CD4-positive, alpha-beta T cell (primary cell): ENCODE data around the gene KRT3. TPM values are rescaled to one million over a fixed set of nuclear protein-coding genes. Genes with fewer than 3 reads are reported as not detected.

Source experiments
- ATAC-seq: fragments of 200-7000 bp; cut with Tn5 transposase; one replicate; pipeline ENCODE4 v1.10.0; 2022; ENCODE audit warnings: mild to moderate bottlenecking; ENCODE audit not compliant: poor library complexity
- CTCF ChIA-PET: fragments of 350-600 bp; sonication (Branson Sonifier 250); formaldehyde crosslinking; loops from one replicate; lab custom pipeline; 2021; ENCODE audit warnings: antibody characterized with exemption, inconsistent platforms; lab: Charles Lee
- POLR2A ChIA-PET: fragments of 350-600 bp; sonication (Branson Sonifier 250); formaldehyde crosslinking; loops from one replicate; lab custom pipeline; 2021; ENCODE audit warnings: antibody characterized with exemption, inconsistent platforms; lab: Charles Lee
- DNase-seq, 14 experiments: peaks; one replicate each; pipeline ENCODE4 v3.0.0-alpha.2; 2013 to 2020; ENCODE audit warnings: mixed read lengths in 2 of 14
- H3K27ac ChIP-seq, 2 donors: one replicate each; pipeline versions ENCODE4 v1.5.1 to v1.7.0; 2013; ENCODE audit warnings: low read length in 2 of 2, low read depth in 1 of 2, mild to moderate bottlenecking in 1 of 2
- H3K27me3 ChIP-seq, 2 experiments: 1 replicate in 1 of 2; 2 replicates in 1 of 2; pipeline versions ENCODE4 v1.6.1 to v1.7.0; 2013; ENCODE audit warnings: low read length in 2 of 2, control low read depth in 1 of 2, mild to moderate bottlenecking in 1 of 2, moderate library complexity in 1 of 2; ENCODE audit not compliant: insufficient read depth in 2 of 2, control insufficient read depth in 1 of 2
- H3K36me3 ChIP-seq: one replicate; pipeline ENCODE4 v1.6.1; 2013; ENCODE audit warnings: low read length, control low read depth; ENCODE audit not compliant: insufficient read depth
- H3K4me1 ChIP-seq: one replicate; pipeline ENCODE4 v1.6.1; 2013; ENCODE audit warnings: low read length, control low read depth; ENCODE audit not compliant: insufficient read depth
- H3K4me3 ChIP-seq: one replicate; pipeline ENCODE4 v1.5.1; 2013; ENCODE audit warnings: mild to moderate bottlenecking, low read length, moderate library complexity
- H3K9me3 ChIP-seq, 2 experiments: 1 replicate in 1 of 2; 2 replicates in 1 of 2; pipeline versions ENCODE4 v1.6.1 to v1.7.0; 2013; ENCODE audit warnings: low read length in 2 of 2, mild to moderate bottlenecking in 2 of 2, control low read depth in 1 of 2, moderate library complexity in 1 of 2; ENCODE audit not compliant: control insufficient read depth in 1 of 2, insufficient read depth in 1 of 2
- H3K27ac Mint-ChIP-seq: one replicate; pipeline ENCODE4 v1.8.0; 2020; ENCODE audit warnings: mixed read lengths
- H3K27me3 Mint-ChIP-seq: one replicate; pipeline ENCODE4 v1.8.0; 2021; ENCODE audit warnings: mixed read lengths
- H3K36me3 Mint-ChIP-seq: one replicate; pipeline ENCODE4 v1.8.0; 2021; ENCODE audit warnings: low read depth, mixed read lengths
- H3K4me1 Mint-ChIP-seq: one replicate; pipeline ENCODE4 v1.8.0; 2021; ENCODE audit warnings: low read depth, mixed read lengths
- H3K4me3 Mint-ChIP-seq: one replicate; pipeline ENCODE4 v1.8.0; 2020; ENCODE audit warnings: mild to moderate bottlenecking, mixed read lengths
- H3K9me3 Mint-ChIP-seq: one replicate; pipeline ENCODE4 v1.8.0; 2020; ENCODE audit warnings: mixed read lengths
- intact Hi-C, 2 experiments: fragments of 100-400 bp; cut with DNase I in 1 of 2; cut with micrococcal nuclease in 1 of 2; formaldehyde crosslinking; loops; one replicate each; pipeline versions ENCODE4 v1.15.1 to v1.9.0; 2023 to 2025; cut with DNase I, micrococcal nuclease
- total RNA-seq, 174 experiments: library from RNA in 2 of 174; stranded (reverse) in 2 of 174; gene quantifications; one replicate each; pipeline ENCODE4 v1.2.3 and lab custom pipeline; 2021 to 2026
- TF ChIP-seq, protein P1 (sequence below): fragments of 200-600 bp; IDR thresholded peaks from one replicate; pipeline ENCODE4 v1.8.0; 2022; ENCODE audit warnings: antibody characterized with exemption, mild to moderate bottlenecking

The KRT3 gene
- total RNA-seq, 2 experiments from 2014 or later = not detected

DNA sequence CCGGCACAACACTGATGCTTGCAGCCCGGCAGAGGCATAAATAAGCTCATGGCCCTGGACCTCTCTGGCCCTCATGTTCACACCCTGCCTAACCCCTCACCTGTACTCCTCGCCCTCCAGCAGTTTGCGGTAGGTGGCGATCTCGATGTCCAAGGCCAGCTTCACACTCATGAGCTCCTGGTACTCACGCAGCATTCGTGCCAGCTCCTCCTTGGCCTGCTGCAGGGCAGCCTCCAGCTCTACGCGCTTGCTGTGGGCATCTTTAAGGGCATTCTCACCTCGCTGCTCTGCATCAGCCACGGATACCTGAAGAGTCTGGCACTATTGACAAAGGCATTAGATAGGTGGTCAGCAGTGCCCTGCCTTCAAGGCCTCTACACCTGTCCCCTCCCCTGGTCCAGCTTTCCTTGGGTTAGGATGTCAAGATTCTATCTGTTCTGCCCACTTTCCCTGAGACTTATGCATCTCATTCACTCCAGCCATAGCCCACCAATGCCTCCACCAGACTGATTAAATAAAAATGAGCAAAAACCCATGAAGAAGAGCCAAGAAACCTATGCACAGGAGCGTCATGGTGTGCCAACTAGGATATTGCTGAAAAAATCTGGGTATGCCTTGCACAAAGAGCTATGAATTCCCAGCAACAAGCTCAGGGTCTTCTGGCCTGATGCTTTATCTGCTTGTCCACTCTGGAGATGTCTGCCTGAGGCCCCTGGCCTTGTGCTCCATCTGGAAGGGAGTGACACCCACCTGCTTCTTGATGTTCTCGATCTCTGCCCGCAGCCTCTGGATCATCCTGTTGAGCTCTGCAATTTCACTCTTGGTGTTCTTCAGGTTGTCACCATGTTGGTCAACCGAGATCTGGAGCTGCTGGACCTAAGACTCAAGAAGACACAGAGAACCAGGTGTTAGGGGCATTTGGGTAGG lies 11.9 kb upstream of the KRT3 start:
- ATAC-seq (no peak), DNase-seq (no peak)
- H3K27me3 ChIP-seq = no peaks in the 10 kb centered on the region
- Mint-ChIP-seq H3K4me1 (no peaks in the 10 kb centered on the region), H3K36me3 (no peaks in the 10 kb centered on the region), H3K27me3 (no peaks in the 10 kb centered on the region), H3K27ac (no peak overlapping the region), H3K4me3 (no peak overlapping the region), H3K9me3 (no peaks in the 10 kb centered on the region)
- no peak overlapping the region for H3K27ac ChIP-seq
- no peaks in the 10 kb centered on the region for H3K36me3 ChIP-seq
- intact Hi-C loops = no loop called here
- no peaks in the 10 kb centered on the region for H3K4me1 ChIP-seq
- no peaks in the 10 kb centered on the region for H3K9me3 ChIP-seq
- TF ChIP-seq, protein P1, sequence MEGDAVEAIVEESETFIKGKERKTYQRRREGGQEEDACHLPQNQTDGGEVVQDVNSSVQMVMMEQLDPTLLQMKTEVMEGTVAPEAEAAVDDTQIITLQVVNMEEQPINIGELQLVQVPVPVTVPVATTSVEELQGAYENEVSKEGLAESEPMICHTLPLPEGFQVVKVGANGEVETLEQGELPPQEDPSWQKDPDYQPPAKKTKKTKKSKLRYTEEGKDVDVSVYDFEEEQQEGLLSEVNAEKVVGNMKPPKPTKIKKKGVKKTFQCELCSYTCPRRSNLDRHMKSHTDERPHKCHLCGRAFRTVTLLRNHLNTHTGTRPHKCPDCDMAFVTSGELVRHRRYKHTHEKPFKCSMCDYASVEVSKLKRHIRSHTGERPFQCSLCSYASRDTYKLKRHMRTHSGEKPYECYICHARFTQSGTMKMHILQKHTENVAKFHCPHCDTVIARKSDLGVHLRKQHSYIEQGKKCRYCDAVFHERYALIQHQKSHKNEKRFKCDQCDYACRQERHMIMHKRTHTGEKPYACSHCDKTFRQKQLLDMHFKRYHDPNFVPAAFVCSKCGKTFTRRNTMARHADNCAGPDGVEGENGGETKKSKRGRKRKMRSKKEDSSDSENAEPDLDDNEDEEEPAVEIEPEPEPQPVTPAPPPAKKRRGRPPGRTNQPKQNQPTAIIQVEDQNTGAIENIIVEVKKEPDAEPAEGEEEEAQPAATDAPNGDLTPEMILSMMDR = no peak
- POLR2A ChIA-PET = interaction anchor here (1.2 kb wide), 1 partner anchor 10 kb away, joined by 4 read pairs; no protein-coding TSS in a partner anchor
- no peak overlapping the region for H3K4me3 ChIP-seq
- CTCF ChIA-PET = no interaction called here

DNA sequence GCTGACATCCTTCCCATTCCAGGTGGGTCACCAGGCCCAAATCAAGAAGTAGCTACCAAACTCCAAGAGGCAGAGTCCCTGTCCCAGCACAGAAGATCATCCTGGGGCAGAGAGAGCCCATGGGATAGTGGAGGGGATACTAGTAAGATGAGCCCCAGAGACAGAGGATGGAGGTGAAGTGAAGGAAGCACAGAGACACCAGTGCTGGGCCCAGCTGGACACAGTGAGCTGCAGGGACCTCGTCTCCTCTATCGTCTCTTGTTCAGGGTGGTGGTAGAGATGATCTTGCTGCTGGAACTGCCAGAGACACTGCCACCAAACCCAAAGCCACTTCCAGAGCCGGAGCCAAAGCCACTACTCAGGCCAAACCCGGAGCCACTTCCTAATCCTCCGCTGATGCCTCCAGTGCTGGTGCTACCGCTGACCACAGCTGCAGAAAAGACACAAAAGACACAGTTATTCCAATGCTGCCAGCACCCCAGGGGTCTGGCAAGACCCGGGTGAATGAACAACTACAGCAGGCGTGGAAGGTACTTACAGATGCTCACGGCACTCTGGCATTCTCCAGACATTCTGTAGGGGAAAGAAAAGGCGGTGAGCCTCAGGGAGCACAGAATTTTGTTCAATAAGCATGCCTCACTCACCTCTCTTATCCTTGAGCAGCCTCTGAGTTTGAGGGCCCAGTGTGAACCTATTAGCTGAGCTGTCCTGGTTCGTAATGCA lies 11.1 kb upstream of the KRT3 start:
- ChIA-PET CTCF (no interaction called here), POLR2A (no interaction called here)
- H3K4me1 Mint-ChIP-seq = no peaks in the 10 kb centered on the region
- ATAC-seq (no peak), DNase-seq (no peak)
- no peaks in the 10 kb centered on the region for H3K4me1 ChIP-seq
- H3K36me3 ChIP-seq = no peaks in the 10 kb centered on the region
- H3K4me3 Mint-ChIP-seq = no peak overlapping the region
- no peaks in the 10 kb centered on the region for H3K9me3 ChIP-seq
- no peak overlapping the region for H3K27ac Mint-ChIP-seq
- no peak overlapping the region for H3K27ac ChIP-seq
- no peak overlapping the region for H3K4me3 ChIP-seq
- H3K27me3 Mint-ChIP-seq = no peaks in the 10 kb centered on the region
- H3K9me3 Mint-ChIP-seq = no peaks in the 10 kb centered on the region
- TF ChIP-seq, protein P1 = no peak
- no peaks in the 10 kb centered on the region for H3K27me3 ChIP-seq
- no peaks in the 10 kb centered on the region for H3K36me3 Mint-ChIP-seq
- intact Hi-C loops = no loop called here

DNA sequence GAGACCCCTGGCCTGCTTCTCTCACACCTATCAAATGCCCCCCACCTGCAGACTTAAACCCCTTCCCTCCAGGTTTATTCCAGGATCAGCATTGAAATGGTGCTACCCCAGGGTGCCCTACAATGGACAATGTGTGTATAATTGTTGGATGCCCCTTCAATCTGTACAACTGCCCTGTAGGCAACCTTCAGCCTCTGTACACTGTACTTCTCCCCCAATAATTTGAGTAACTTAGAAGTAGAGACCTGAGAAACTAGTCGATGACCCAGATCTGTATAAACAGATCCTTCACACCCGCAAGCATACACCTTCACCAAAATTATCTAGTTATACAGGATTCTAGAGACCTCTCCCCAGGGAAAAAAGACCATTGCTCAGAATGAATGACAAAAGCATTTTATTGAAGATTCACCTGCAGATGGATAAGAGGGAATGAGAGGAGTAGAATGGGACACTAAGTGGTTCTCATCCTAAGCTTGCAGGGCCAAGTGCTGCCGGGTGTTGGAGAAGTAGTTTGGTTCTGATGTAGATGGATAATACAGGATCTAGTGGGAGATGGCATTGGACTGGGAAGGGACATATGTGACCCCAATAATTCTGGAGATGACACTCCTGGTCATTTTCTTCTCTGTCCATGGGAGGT lies 10.4 kb upstream of the KRT3 start:
- Histone ChIP-seq H3K27me3 (no peaks in the 10 kb centered on the region), H3K27ac (no peak overlapping the region), H3K4me3 (no peak overlapping the region), H3K9me3 (no peaks in the 10 kb centered on the region), H3K4me1 (no peaks in the 10 kb centered on the region), H3K36me3 (no peaks in the 10 kb centered on the region)
- TF ChIP-seq, protein P1 = no peak
- H3K27ac Mint-ChIP-seq = no peak overlapping the region
- intact Hi-C loops = no loop called here
- no peaks in the 10 kb centered on the region for H3K9me3 Mint-ChIP-seq
- no peaks in the 10 kb centered on the region for H3K4me1 Mint-ChIP-seq
- H3K4me3 Mint-ChIP-seq = no peak overlapping the region
- ATAC-seq (no peak), DNase-seq (no peak)
- no peaks in the 10 kb centered on the region for H3K27me3 Mint-ChIP-seq
- ChIA-PET POLR2A (no interaction called here), CTCF (no interaction called here)
- H3K36me3 Mint-ChIP-seq = no peaks in the 10 kb centered on the region
